ENCODE results near the gene NRSN2.

NRSN2 gene

GRCh38 chr20:400454-401275, 53.8 kb downstream of the NRSN2 start:
- peak; percentile 48 for DNase-seq

GRCh38 chr20:401682-402495, 55.0 kb downstream of the NRSN2 start:
- DNase-seq = peak; percentile 18

GRCh38 chr20:402496-402885, 55.6 kb downstream of the NRSN2 start:
- DNase-seq = no peak

GRCh38 chr20:402898-403581, 56.1 kb downstream of the NRSN2 start:
- DNase-seq = no peak

GRCh38 chr20:403582-403957, 56.7 kb downstream of the NRSN2 start:
- DNase-seq = no peak

- DNase-seq = no peak
Observed at GRCh38 chr20:404088-404487, 57.2 kb downstream of the NRSN2 start.

Data from hematopoietic multipotent progenitor cell treated with erythropoietin and hydrocortisone succinate and interleukin-3 and kit ligand, for 6 days (in vitro differentiated cells).